Erythroblast (primary cell): ENCODE measurements around the gene HID1.
"Not testable (repeated sequence)": the region's sequence is repeated elsewhere in the genome, so short reads cannot be mapped to it uniquely, and the experiment has no call there.

Source experiments
- DNase-seq, 2 experiments: peaks; one replicate each; lab custom pipeline; 2025; lab: John Stamatoyannopoulos, UW
- GATA1 ChIP-seq: IDR thresholded peaks from 2 replicates; pipeline ENCODE4 v1.6.1; 2011; ENCODE audit warnings: low read depth, mild to moderate bottlenecking, control low read depth, low read length, moderate library complexity
- POLR2A ChIP-seq: IDR thresholded peaks from 2 replicates; pipeline ENCODE4 v1.6.1; 2011; ENCODE audit warnings: mild to moderate bottlenecking, low read length

The HID1 gene

DNA sequence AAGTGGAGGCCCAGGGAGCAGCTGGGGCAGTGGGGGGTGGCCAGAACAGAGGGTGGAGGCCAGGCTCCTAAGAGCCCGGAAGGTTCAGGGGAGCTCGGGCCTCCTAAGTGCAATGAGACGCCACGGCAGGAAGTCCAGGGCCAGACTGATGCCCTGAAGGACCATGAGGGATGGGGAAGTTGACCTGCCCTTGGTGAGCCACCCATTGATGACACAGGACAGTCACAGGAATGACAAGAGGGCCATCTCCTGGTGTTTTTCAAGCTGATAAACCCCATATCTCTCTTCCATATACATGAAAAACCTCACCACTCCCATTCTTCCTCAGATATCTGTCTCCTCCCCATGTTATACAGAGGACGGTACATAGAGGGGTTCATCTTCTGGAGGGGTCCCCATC lies 34.1 kb upstream of the HID1 start:
- no peak for TF ChIP-seq GATA1
- TF ChIP-seq POLR2A: no peak
- DNase-seq: peak; percentile 66 to 74

DNA sequence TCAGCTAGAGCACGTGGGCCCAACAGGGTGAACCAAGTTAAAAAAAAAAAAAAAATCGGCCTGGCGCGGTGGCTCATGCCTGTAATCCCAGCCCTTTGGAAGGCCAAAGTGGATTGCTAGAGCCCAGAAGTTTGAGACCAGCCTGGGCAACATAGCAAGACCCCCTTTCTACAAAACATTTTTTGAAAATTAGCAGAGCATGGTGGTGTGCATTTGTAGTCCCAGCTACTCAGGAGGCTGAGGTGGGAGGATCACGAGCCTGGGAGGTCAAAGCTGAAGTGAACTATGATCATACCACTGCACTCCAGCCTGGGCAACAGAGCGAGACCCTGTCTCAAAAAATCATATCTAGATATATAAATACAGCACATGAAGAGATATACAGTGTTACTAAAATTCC lies 33.5 kb upstream of the HID1 start:
- not testable (repeated sequence) for DNase-seq

DNA sequence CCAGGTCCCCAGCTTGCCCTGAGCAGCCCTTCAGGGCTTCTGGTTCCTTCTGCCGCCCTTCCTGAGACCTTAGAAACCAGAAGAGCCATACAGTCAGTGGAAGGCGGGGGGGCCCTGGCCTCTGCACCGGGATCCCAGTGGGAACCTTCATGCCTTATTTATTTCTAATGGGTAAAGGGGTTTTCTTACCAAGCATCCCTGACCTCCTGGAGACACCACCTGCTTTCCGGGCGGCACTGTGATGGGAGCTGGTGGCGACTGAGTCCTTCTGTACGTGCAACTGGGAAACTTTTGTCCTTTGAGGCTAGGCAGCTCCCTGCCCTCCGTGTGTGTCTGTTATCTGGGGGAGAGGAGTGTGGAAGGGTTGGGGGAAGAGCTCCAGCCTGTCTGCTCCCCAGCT lies 32.7 kb upstream of the HID1 start:
- TF ChIP-seq GATA1 (no peak), POLR2A (no peak)
- no peak for DNase-seq

DNA sequence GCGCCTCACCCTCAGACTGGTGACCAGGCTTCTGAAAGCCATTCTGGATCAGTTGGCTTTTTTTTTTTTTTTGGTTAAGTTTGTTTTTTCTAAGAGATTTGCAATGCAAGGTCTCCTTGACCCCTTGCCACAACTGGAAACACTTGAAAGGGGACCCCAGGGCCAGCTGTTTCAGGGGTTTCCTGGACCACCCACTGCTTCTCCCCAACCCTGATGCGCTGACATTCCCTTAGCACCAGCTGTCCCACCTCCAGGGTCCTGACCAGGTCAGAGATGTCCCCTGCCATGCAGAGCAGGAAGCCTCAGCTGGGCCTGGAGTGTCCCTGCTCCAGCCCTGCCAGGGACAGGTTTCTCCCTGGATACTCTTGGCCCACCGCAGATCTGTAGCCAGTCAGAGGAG lies 31.8 kb upstream of the HID1 start:
- TF ChIP-seq POLR2A: no peak
- no peak for TF ChIP-seq GATA1
- no peak for DNase-seq

DNA sequence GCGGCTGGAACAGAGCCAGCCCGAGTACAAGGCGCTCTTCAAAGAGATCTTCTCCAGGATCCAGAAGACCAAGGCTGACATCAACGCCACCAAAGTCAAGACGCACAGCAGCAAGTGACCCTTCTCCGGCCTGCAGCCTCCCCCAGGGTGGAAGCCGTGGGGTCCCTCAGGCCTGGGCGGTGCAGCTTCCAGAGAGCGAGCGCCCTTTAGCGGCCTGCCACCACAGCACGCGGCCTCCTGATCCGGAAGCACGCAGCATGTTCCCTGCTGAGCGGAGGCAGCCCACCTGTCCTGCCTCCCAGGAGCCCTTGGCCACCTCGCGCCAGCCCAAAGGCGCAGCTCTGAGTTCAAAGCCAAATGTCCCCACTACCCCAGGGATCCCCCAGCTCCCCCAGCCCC lies 31.4 kb upstream of the HID1 start:
- DNase-seq: no peak
- TF ChIP-seq GATA1 (no peak), POLR2A (no peak)

DNA sequence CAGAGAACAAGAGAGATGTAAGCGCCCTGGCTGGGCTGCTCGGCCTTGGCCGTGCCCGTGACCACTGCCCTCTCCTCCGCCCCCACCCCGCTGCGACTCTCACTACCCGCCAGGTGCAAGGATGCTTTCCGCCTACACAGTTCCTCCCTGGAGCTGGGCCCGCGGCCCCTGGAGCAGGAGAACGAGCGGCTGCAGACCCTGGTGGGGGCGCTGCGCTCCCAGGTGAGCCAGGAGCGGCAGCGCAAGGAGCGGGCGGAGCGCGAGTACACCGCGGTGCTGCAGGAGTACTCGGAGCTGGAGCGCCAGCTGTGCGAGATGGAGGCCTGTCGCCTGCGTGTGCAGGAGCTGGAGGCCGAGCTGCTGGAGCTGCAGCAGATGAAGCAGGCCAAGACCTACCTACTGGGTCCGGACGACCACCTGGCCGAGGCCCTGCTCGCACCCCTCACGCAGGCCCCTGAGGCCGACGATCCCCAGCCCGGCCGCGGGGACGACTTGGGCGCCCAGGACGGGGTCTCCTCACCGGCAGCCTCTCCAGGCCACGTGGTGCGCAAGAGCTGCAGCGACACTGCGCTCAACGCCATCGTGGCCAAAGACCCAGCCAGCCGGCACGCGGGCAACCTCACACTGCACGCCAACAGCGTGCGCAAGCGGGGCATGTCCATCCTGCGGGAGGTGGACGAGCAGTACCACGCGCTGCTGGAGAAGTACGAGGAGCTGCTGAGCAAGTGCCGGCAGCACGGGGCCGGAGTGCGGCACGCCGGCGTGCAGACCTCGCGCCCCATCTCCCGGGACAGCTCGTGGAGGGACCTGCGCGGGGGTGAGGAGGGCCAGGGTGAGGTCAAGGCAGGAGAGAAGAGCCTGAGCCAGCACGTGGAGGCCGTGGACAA lies 30.8 kb upstream of the HID1 start:
- TF ChIP-seq POLR2A (no peak), GATA1 (no peak)

DNA sequence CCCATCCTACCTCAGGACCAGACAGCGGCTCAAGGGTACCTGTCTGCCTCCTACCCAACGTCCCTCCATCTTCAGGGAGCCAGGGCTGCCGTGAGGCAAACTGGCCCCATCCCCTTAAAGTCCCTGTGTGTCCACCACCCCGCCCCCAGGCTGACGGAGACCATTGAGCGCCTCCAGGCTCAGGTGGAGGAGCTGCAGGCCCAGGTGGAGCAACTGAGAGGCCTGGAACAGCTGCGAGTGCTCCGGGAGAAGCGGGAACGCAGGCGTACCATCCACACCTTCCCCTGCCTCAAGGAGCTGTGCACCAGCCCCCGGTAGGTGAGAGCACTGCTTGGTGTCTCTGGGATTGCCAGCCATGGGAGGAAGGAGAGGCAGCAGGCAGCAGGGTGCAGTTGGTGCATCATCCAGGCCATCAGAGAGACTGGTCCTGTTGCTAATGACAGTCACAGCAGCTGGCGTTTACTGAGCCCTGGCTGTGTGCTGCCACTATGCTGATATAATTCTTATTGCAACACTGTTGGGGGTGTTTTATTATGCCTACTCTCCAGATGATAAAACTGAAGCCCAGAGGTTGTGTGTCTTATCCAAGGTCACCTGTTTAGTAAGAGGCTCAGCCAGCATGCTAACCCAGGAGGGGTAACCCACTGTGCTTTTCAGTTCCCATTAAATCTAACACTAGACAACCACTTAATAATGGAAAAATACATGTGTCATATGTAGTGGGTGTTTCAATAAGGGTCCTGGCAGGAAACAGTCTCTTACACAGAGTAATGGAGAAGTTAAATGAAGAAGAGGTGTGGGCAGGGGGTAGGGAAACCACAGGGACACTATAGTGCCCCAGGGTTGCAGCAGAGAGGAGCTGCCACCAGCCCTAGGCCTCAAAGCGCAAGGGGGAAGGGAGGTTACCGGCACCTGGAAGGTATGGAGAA lies 29.6 kb upstream of the HID1 start:
- DNase-seq: no peak
- TF ChIP-seq POLR2A (no peak), GATA1 (no peak)

More for the DNA sequence above, 30.8 kb upstream of the HID1 start:
- no peak for DNase-seq

DNA sequence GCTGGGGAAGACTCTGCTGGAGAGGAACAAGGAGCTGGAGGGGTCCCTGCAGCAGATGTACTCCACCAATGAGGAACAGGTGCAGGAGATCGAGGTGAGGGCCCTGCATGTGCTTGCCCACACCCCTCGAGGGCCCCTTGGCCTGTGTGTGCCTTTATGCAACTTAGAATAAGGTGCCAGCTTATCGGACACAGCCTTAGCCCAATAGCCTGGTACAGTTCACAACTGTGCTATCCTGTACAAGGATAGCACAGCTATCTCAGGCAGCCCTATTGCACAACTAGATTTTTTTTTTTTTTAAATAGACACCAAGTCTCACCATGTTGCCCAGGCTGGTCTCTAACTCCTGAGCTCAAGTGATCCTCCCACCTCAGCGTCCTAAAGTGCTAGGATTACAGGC lies 27.0 kb upstream of the HID1 start:
- TF ChIP-seq POLR2A (no peak), GATA1 (no peak)
- DNase-seq: no peak

DNA sequence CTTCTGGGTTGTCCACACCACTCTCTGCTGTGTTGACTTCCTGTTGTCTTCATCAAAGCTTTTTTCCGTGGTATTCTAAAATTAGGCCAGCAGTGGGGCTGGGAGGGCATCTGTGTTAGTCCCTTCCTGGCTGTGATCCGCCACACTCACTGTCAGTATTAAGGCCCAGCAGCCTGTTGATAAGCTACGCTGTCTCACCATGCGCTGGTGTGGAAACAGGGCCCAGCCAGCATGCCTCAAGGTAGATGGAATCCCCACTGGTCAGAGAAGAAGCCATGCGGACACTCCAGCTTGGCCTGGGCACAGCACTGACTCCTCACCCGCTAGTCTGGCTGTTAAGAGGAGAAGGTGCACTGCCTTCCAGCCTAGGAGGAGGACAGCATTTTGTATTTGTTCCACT lies 26.2 kb upstream of the HID1 start:
- TF ChIP-seq POLR2A (no peak), GATA1 (no peak)
- DNase-seq: no peak

DNA sequence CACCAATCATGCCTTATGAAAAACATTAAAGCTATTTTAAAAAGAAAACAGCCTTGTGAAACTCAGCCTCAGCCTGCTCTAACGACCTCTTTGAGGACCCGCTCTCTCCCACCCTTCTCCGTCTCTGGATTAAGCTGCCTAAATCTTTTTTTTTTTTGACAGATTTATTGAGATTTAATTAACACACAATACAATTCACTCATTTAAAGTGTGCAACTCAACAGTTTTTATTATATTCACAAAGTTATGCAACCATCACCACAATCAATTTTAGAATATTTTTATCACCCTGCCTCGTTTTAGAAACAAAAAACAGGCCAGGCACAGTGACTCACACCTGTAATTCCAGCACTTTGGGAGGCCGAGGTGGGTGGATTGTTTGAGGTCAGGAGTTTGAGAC lies 23.3 kb upstream of the HID1 start:
- TF ChIP-seq POLR2A (no peak), GATA1 (no peak)
- no peak for DNase-seq

DNA sequence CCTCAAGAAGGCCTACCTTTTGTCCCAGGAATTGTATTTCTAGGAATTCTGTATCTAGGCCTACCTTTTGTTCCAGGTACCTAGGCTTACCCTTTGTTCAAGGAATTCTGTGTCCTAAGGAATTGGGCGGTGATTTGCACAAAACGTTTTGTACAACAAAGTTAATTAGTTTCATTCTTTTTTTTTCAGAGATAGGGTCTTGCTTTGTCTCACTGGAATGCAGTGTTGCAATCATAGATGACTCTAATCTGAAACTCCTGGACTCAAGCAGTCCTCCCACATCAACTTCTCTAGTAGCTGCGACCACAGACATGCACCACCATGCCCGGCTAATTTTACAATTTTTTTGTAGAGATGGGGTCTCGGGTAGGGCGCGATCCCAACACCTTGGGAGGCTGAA lies 21.9 kb upstream of the HID1 start:
- DNase-seq: no peak
- TF ChIP-seq POLR2A (no peak), GATA1 (no peak)

DNA sequence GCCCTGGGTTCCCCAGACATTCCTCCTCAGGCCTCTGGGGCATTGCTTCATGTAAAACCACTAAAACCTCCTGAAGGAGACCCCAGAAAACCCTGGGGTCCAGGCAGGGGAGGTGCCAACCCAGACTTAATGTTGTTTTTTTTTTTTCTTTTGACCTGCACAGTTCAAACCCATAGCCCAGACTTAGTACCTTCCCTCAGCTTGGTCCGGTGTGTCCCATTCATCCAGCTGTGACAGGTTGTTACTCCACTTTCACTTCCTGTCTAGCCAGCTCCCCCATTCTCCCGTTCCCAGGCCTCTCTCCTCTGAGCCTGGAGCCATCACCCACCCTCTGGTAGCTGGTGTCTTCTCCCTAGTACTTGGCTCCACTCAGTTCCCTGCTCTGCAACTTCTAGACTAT lies 19.7 kb upstream of the HID1 start:
- TF ChIP-seq GATA1: no peak
- no peak for TF ChIP-seq POLR2A
- DNase-seq: no peak

DNA sequence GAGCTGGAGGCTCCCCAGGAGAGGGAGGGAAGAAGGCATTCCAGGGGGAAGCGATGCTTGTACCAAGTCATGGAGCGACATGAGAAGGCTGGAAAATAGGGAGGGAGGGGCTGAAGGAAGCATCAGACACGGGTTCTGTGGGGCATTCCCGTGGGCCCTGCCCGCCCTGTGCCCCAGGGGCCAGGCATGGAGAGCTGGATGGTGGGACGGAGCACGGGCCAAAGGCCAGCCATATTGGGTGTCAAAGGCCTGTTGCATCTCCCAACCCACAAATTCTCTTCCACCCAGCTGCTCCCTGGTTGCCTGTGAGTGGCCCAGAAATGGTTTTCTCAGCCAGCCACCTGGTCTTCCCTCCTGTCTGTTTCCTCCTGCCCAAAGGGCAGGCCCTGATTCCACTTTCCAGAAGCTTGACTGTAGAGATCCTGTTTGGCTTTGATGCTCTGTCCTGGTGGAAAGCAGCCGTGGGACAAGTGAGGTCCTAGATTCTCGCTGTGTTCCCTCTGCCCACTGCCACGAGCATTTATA lies 18.1 kb upstream of the HID1 start:
- TF ChIP-seq POLR2A: no peak
- TF ChIP-seq GATA1: no peak
- DNase-seq: no peak
